GM23338 (cell line): ENCODE results near the gene TAGLN. TPM values are rescaled to one million over a fixed set of nuclear protein-coding genes. Genes with fewer than 3 reads are reported as not detected.
A peak's percentile ranks its signal among the peaks of the same experiment; 100 is the strongest.

Experiments used
- ATAC-seq: fragments of 200-7000 bp; cut with Tn5 transposase; 3 replicates; pipeline ENCODE4 v1.9.1; 2020
- DNase-seq: peaks from one replicate; pipeline ENCODE4 v3.0.0-alpha.2; 2015; ENCODE audit warnings: low spot score
- H2AFZ ChIP-seq: fragments of 200-600 bp; sonication (generic); 2 replicates; pipeline ENCODE4 v1.8.0; 2016; ENCODE audit warnings: antibody characterized with exemption, mild to moderate bottlenecking, moderate library complexity
- H3F3A ChIP-seq: fragments of 200-600 bp; sonication (generic); replicated peaks from 2 replicates; pipeline ENCODE4 v1.8.0; 2017; ENCODE audit warnings: antibody characterized with exemption, mixed run types, low read depth
- H3K27ac ChIP-seq: fragments of 200-600 bp; sonication (generic); 2 replicates; pipeline ENCODE4 v1.6.1; 2016; ENCODE audit warnings: low read depth
- H3K27me3 ChIP-seq: fragments of 200-600 bp; sonication (generic); 2 replicates; pipeline ENCODE4 v1.8.0; 2016; ENCODE audit warnings: mild to moderate bottlenecking, mixed run types, moderate library complexity; ENCODE audit not compliant: insufficient read depth
- H3K36me3 ChIP-seq: fragments of 200-600 bp; sonication (generic); 2 replicates; pipeline ENCODE4 v1.8.0; 2016; ENCODE audit warnings: mild to moderate bottlenecking; ENCODE audit not compliant: insufficient read depth
- H3K4me1 ChIP-seq: fragments of 200-600 bp; sonication (generic); 2 replicates; pipeline ENCODE4 v1.8.0; 2016; ENCODE audit warnings: mild to moderate bottlenecking, moderate library complexity; ENCODE audit not compliant: insufficient read depth
- H3K4me2 ChIP-seq: fragments of 200-600 bp; sonication (generic); 2 replicates; pipeline ENCODE4 v1.7.1; 2017; ENCODE audit warnings: mixed run types
- H3K4me3 ChIP-seq: fragments of 200-600 bp; sonication (generic); 2 replicates; pipeline ENCODE4 v1.6.1; 2016; ENCODE audit warnings: mixed run types
- H3K79me2 ChIP-seq: fragments of 200-600 bp; sonication (generic); replicated peaks from 2 replicates; pipeline ENCODE4 v1.8.0; 2017; ENCODE audit warnings: mild to moderate bottlenecking; ENCODE audit not compliant: insufficient read depth
- H3K9me2 ChIP-seq: fragments of 200-600 bp; sonication (generic); 2 replicates; pipeline ENCODE4 v1.8.0; 2017; ENCODE audit not compliant: insufficient read depth
- H4K20me1 ChIP-seq: fragments of 200-600 bp; sonication (generic); replicated peaks from 2 replicates; pipeline ENCODE4 v1.8.0; 2017; ENCODE audit warnings: mild to moderate bottlenecking; ENCODE audit not compliant: insufficient read depth
- H3K27ac Mint-ChIP-seq: 2 replicates; pipeline ENCODE4 v1.8.0; 2020; ENCODE audit warnings: inconsistent platforms, mild to moderate bottlenecking, moderate library complexity, mixed read lengths
- H3K27me3 Mint-ChIP-seq: 3 replicates; pipeline ENCODE4 v1.8.0; 2022; ENCODE audit warnings: low read depth, mild to moderate bottlenecking, moderate library complexity, mixed read lengths, inconsistent platforms; ENCODE audit not compliant: insufficient read depth, poor library complexity
- H3K36me3 Mint-ChIP-seq: 3 replicates; pipeline ENCODE4 v1.8.0; 2021; ENCODE audit warnings: low read depth, mild to moderate bottlenecking, inconsistent platforms, moderate library complexity, mixed read lengths
- H3K4me1 Mint-ChIP-seq: 3 replicates; pipeline ENCODE4 v1.8.0; 2020; ENCODE audit warnings: mild to moderate bottlenecking, inconsistent platforms, mixed read lengths
- H3K4me3 Mint-ChIP-seq: 3 replicates; pipeline ENCODE4 v1.8.0; 2021; ENCODE audit warnings: moderate library complexity, mild to moderate bottlenecking, inconsistent platforms, mixed read lengths
- H3K9me3 Mint-ChIP-seq: 3 replicates; pipeline ENCODE4 v1.8.0; 2020; ENCODE audit warnings: moderate library complexity, mild to moderate bottlenecking, inconsistent platforms, mixed read lengths
- CTCF ChIP-seq, 2 experiments: fragments of 200-600 bp in 1 of 2; sonication (generic) in 1 of 2; conservative IDR thresholded peaks; 2 replicates each; pipeline versions ENCODE4 v1.5.1 to v1.6.1; 2016 to 2017; ENCODE audit warnings: antibody characterized with exemption in 2 of 2, low read depth in 2 of 2, mild to moderate bottlenecking in 2 of 2, moderate library complexity in 1 of 2
- ETS1 ChIP-seq: IDR thresholded peaks from 2 replicates; pipeline ENCODE4 v1.6.1; 2016; ENCODE audit warnings: antibody characterized with exemption
- NANOG ChIP-seq: IDR thresholded peaks from 2 replicates; pipeline ENCODE4 v1.6.1; 2016; ENCODE audit warnings: antibody characterized with exemption, borderline replicate concordance
- POLR2AphosphoS5 ChIP-seq: IDR thresholded peaks from 2 replicates; pipeline ENCODE4 v1.6.1; 2016; ENCODE audit warnings: antibody characterized with exemption, low read depth
- REST ChIP-seq: IDR thresholded peaks from one replicate; pipeline ENCODE4 v1.6.1; 2018; ENCODE audit warnings: antibody characterized with exemption; ENCODE audit not compliant: unreplicated experiment
- STAT1 ChIP-seq: IDR thresholded peaks from one replicate; pipeline ENCODE4 v1.6.1; 2016; ENCODE audit warnings: antibody characterized with exemption; ENCODE audit not compliant: unreplicated experiment
- ZNF114 ChIP-seq: fragments of 250-450 bp; sonication (Bioruptor Pico); IDR thresholded peaks from 2 replicates; pipeline ENCODE4 v1.5.0; 2020; ENCODE audit warnings: mild to moderate bottlenecking, moderate library complexity
- polyA plus RNA-seq: library from polyadenylated mRNA; unstranded; fragments of >200 nt; fragmentation: Nextera tagmentation; extraction: Ambion mirVana; gene quantifications from 2 replicates; pipeline ENCODE4 v1.2.1, GENCODE V29; 2016
- total RNA-seq: library from RNA; depleted of rRNA; stranded (reverse); fragments of >200 nt; shearing (Covaris generic); gene quantifications from 2 replicates; pipeline ENCODE4 v1.2.3, GENCODE V29; 2014

TAGLN gene
- total and polyA plus RNA-seq, 2 experiments from 2014 or later = 86.8 to 130 TPM

GRCh38 chr11:117232092-117232878 lies 33.1 kb downstream of the TAGLN start, which contains the start of gene RNF214:
RNF214 (plus strand) TSS chr11:117232671; CDS start chr11:117234273, 1,602 bp downstream.
- H3K9me3 Mint-ChIP-seq = no peaks in the 10 kb centered on the region
- peaks cover 7% of the 10 kb centered on the region for H3K4me1 ChIP-seq
- peak within 1 kb of the TSS; percentile 95 for H3K4me3 Mint-ChIP-seq
- TF ChIP-seq CTCF (conservative IDR thresholded peaks at IDR 0.05; ENCODE audit: low read depth in 2 of 2) (peak; percentile 69 to 70), STAT1 (no peak), POLR2AphosphoS5 (no peak), ETS1 (peak; percentile 38; the same call in 1 of the 2 replicates)
- peak; percentile 88 for ATAC-seq
- H2AFZ ChIP-seq = peak within 1 kb of the TSS; percentile 100
- peak within 1 kb of the TSS; percentile 96 for H3K27ac Mint-ChIP-seq
- H3K4me1 Mint-ChIP-seq = peaks cover 25% of the 10 kb centered on the region
- no peaks in the 10 kb centered on the region for H3K36me3 ChIP-seq
- H3F3A ChIP-seq = 0 out of 2 replicates have a peak, but pooled peaks cover 4% of the 10 kb centered on the region
- H3K27ac ChIP-seq = peak within 1 kb of the TSS; percentile 91; the same call in 1 of the 2 replicates
- H3K9me2 ChIP-seq = no peaks in the 10 kb centered on the region
- peaks cover 12% of the 10 kb centered on the region for H3K27me3 Mint-ChIP-seq
- peak within 1 kb of the TSS; percentile 97 for H3K4me3 ChIP-seq
- H4K20me1 ChIP-seq = peaks cover 7% of the 10 kb centered on the region; the same call in 1 of the 2 replicates
- peak; percentile 87 for DNase-seq
- peaks cover 13% of the 10 kb centered on the region; the same call in 2 of the 3 replicates for H3K36me3 Mint-ChIP-seq
- H3K79me2 ChIP-seq = peaks cover 44% of the 10 kb centered on the region
- peak within 1 kb of the TSS; percentile 97 for H3K4me2 ChIP-seq
- no peaks in the 10 kb centered on the region for H3K27me3 ChIP-seq

GRCh38 chr11:117232911-117233409 lies 33.8 kb downstream of the TAGLN start:
- peak overlapping the region; percentile 83; the same call in 1 of the 2 replicates for H3K27ac ChIP-seq
- H3K79me2 ChIP-seq = peaks cover 44% of the 10 kb centered on the region
- H3K4me1 Mint-ChIP-seq = peaks cover 25% of the 10 kb centered on the region
- peak overlapping the region; percentile 85 for H3K4me3 Mint-ChIP-seq
- H3K36me3 Mint-ChIP-seq = peaks cover 9% of the 10 kb centered on the region; the same call in 2 of the 3 replicates
- peak overlapping the region; percentile 97 for H3K4me3 ChIP-seq
- DNase-seq (peak; percentile 49), ATAC-seq (peak; percentile 29)
- TF ChIP-seq ZNF114 (no peak), NANOG (no peak), REST (no peak), POLR2AphosphoS5 (no peak)
- peaks cover 7% of the 10 kb centered on the region for H3K4me1 ChIP-seq
- H3K9me3 Mint-ChIP-seq = no peaks in the 10 kb centered on the region
- peaks cover 7% of the 10 kb centered on the region; the same call in 1 of the 2 replicates for H4K20me1 ChIP-seq
- 0 out of 2 replicates have a peak, but pooled peaks cover 4% of the 10 kb centered on the region for H3F3A ChIP-seq
- no peaks in the 10 kb centered on the region for H3K9me2 ChIP-seq
- H3K36me3 ChIP-seq = no peaks in the 10 kb centered on the region
- peak overlapping the region; percentile 78 for H3K27ac Mint-ChIP-seq
- no peaks in the 10 kb centered on the region for H3K27me3 ChIP-seq
- H3K4me2 ChIP-seq = peak overlapping the region; percentile 97
- 0 out of 2 replicates have a peak overlapping the region, but pooled peaks have one; percentile 79 for H2AFZ ChIP-seq
- peaks cover 10% of the 10 kb centered on the region for H3K27me3 Mint-ChIP-seq
